ENCODE results near the gene IL17RD.
"Not testable (repeated sequence)": the region's sequence is repeated elsewhere in the genome, so short reads cannot be mapped to it uniquely, and the experiment has no call there.

IL17RD gene

DNA sequence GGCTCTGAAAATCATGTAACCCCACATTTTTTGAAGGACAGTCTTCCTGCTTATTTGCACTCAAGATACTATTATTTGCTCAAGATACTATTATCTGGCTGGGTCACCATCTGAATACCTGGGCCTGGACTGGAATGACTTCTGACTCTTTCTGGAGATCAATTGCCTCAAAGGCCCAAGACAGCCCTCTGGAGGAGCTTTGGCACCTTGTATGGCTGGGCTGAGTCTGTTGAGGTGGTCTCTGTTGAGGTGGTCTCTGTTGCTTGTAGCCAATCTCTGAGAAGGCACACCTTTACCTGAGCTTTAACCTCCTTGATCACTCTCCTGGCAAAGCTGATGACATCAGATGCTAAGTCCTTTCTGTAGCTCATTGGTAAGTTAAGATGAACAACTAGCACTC is 71.7 kb downstream of the IL17RD start:
- DNase-seq (ENCODE audit: low read depth in 2 of 2): no peak

- DNase-seq (ENCODE audit: low read depth in 2 of 2): no peak
Observed at GRCh38 chr3:57091521-57092273, 73.5 kb downstream of the IL17RD start.

DNA sequence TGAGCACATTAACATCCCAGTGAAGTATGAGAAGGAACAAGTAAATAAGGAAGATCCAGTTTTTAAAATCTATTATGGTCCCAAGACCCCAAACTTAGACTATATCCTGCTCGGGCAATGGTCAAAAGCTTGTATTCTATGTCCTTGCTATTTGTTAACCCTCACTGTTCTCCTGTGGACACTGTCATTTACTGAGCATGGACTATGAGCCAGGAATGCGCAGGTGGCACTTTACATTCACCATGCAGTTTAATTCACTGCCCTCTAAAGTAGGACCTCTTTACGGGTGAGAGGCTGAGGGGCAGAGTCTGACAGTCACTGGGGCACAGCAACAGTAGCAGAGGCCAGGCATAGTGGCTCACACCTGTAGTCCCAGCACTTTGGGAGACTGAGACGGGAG is 76.1 kb downstream of the IL17RD start:
- DNase-seq (ENCODE audit: low read depth in 2 of 2): no peak

DNA sequence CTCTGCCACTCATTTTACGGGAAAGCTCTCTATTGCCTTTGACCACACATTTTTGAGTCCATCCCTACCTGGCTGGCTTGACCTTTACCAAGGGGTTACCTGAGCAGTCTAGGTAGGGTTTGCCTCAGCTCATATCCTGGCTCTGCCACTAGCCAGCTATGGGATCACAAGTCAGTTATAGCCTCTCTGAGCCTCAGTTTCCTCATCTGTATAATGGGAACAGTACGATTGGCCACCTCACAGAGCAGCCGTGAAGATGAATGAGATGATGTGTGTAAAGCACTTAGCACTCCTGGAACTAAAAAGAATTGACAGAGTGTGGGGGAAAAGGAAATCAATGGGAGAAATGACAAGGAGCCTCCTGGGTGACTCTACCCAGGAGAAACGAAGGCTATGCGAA is 76.7 kb downstream of the IL17RD start:
- no peak for DNase-seq (ENCODE audit: low read depth in 2 of 2)

DNA sequence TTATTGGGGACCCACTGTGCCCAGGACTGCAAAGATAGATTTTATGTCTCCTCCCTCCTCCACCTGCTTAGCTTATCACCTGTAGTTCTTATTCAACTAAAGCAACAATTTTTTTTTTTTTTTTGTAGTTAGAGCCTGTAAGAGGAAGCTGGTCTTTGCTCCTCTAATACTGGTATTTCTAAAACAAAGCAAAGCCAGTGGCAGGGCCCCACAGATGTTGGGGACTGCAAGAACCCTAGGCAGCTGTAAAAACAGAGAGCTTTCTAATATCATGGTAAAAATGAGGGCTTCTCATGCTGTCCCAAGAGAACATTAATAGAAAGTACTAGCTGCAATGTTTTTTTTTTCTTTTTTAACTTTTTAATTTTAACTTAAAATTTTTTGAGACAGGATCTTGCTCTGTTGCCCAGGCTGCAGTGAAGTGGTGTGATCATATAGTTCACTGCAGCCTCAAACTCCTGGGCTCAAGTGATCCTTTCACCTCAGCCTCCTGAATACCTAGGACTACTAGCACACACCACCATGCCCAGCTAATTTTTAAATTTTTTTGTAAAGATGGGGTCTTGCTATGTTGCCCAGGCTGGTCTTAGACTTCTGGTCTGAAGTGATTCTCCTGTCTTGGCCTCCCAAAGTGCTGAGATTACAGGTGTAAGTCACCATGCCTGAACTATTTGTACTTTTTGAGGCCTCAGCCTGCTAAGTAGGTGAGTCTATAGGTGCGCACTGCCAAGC is 77.6 kb downstream of the IL17RD start:
- no peak for DNase-seq (ENCODE audit: low read depth in 2 of 2)

- no peak for DNase-seq (ENCODE audit: low read depth in 2 of 2)
Observed at GRCh38 chr3:57086201-57086600, 79.0 kb downstream of the IL17RD start.

DNA sequence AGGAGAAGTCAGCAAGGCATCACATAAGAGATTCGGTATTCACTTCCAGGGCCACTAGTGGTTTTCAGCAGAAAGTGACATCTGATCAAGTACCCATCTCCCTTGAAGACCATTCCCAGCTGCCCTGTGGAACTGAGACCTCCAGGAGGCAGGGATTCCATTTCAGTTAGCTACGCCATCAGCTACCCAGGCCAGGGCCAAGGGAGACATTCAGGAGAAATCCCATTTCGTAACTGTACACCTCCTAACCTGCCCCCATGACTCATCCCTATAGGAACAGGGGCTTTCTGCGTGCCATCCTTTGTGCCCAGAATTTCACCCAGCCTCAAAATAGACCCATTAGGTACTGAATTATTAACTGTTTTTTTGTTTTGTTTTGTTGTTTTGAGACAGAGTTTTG is 79.9 kb downstream of the IL17RD start:
- no peak for DNase-seq (ENCODE audit: low read depth in 2 of 2)

DNA sequence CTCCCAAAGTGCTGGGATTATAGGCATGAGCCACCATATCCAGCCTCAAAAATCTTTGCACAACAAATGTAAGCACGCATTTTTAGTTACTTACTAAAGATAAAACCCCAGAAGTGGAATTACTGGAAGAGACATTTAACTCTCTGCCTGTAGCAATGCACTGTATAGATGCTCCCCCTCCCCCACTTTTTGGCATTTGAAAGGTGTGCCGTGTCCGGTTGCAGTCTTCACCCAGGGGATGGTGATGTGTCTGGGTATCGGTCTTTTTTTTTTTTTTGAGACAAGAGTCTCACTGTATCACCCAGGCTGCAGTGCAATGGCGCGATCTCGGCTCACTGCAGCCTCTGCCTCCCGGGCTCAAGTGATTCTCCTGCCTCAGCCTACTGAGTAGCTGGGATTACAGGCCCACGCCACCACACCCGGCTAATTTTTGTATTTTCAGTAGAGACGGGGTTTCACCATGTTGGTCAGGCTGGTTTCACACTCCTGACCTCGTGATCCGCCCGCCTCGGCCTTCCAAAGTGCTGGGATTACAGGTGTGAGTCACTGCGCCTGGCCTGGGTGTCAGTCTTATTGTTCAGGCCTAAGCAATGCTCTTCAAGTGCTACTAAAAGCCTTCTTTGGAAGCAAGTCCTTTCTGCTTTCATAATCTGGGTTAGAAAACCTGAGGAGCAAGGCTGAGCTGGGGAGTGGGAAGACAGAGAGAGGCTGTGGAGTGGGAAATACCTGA is 81.7 kb downstream of the IL17RD start:
- DNase-seq (ENCODE audit: low read depth in 2 of 2): not testable (repeated sequence)

- no peak for DNase-seq (ENCODE audit: low read depth in 2 of 2)
Observed at GRCh38 chr3:57082481-57082880, 82.7 kb downstream of the IL17RD start.

GRCh38 chr3:57081173-57081572 is 84.0 kb downstream of the IL17RD start:
- no peak for DNase-seq (ENCODE audit: low read depth in 2 of 2)

GRCh38 chr3:57080171-57080570 is 85.0 kb downstream of the IL17RD start:
- no peak for DNase-seq (ENCODE audit: low read depth in 2 of 2)

DNA sequence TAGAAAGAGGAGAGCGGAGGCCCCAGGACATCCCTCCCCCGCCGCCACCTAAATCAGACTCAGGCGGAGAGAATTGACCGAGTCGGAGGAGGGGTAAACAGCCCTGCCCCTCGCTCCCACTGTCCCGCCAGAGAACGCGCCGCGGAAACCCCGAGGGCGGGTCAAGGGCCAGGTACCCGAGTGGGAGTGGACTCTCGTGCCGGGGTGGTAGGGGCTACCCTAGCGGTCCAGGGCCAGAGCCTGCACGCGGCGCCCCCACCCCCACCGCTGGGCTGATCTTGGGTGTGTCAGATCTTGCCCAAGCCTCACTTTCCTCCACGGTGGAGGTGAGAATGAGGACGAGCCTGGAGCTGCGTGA is 85.7 kb downstream of the IL17RD start:
- no peak for DNase-seq (ENCODE audit: low read depth in 2 of 2)

DNA sequence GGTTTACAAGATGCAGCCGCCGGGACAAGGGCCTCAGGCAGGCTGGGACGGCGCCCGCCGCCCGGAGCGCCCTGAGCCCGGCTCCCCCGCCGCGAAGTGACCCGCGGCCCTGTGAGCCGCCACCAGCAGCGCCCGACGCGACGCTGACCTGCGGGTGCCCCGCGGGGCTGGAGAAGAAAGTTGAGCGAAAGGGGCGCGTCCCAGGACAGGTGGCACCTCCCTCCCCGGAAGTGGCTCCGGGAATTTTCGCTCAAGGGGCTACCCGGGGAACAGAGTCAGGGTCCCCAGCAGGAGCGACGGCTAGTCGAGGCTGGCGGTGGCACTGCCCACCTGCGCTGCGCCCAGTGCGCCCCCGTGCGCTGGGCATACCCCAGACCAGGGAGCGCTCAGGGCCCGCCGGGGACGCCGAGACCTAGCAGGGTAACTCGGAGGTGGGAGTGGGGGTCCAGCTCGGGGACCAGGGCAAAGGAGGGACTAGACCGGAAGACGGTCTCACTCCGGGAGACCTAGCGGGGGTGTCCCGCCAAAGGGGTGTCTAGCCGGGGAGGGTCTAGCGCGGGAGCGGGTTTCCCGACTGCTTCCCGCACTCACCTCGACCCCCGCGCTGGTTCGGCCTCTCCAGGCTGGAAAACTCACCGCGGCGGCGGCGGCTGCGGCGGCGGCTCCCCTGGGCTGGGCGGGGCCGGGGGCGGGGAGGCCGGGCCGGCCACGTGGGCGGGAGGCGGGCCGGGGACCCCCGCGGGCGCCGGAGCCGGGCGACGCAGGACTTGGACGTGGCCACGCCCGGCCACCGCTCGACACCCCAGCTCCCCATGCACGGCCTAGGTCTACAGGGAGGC is 86.3 kb downstream of the IL17RD start:
- DNase-seq (ENCODE audit: low read depth in 2 of 2): peak in 1 of 2 donors; percentile 6

GRCh38 chr3:57078344-57078634 is 86.9 kb downstream of the IL17RD start:
- DNase-seq (ENCODE audit: low read depth in 2 of 2): peak in 1 of 2 donors; percentile 2

- no peak for DNase-seq (ENCODE audit: low read depth in 2 of 2)
Observed at GRCh38 chr3:57077630-57078343, 87.4 kb downstream of the IL17RD start.

DNA sequence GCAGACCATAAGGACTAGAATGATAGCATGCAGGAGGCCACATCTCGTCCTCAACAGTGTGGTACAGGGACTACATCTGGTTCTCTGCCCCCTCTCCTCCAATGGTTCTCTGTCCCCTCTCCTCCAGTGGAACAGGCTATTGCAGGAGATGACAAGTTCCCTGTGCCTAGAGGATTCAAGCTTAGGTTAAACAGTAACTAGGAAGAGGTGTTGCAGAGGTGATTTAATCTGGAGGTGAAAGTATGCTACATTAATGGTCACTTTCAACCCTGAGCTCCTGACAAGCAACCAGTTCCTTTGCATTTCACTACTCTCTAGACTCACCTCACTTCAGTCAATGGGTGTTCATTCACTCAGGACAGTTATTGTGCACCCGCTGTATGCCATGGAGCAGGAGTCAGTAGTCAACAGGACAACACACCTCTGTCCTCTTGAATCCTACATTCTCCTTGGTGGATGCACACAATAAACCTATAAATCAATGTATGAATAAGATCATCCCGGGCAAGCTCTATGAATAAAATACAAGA is 88.7 kb downstream of the IL17RD start:
- DNase-seq (ENCODE audit: low read depth in 2 of 2): no peak

GRCh38 chr3:57074135-57074534 is 91.0 kb downstream of the IL17RD start:
- no peak for DNase-seq (ENCODE audit: low read depth in 2 of 2)

DNA sequence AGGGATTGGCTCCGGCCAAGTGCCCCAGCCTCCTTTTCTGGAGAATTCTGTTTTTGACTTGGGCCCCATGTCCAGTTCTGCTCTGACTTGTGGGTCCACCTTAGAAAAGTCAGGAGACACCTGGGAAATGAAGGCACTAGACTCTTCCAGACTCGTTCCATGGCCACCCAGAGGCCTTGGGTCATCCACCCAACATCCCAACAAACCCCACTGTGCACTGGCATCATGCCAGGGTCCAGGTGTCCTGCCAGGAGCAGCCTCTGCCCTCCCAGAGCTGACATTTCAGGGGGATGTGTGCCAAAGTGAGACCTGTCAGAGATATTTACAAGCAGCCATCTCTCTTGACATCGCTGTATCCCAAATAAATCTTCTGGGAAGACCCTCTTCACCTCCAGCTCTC is 91.5 kb downstream of the IL17RD start:
- no peak for DNase-seq (ENCODE audit: low read depth in 2 of 2)

- DNase-seq (ENCODE audit: low read depth in 2 of 2): no peak
Observed at GRCh38 chr3:57069503-57069902, 95.7 kb downstream of the IL17RD start.

DNA sequence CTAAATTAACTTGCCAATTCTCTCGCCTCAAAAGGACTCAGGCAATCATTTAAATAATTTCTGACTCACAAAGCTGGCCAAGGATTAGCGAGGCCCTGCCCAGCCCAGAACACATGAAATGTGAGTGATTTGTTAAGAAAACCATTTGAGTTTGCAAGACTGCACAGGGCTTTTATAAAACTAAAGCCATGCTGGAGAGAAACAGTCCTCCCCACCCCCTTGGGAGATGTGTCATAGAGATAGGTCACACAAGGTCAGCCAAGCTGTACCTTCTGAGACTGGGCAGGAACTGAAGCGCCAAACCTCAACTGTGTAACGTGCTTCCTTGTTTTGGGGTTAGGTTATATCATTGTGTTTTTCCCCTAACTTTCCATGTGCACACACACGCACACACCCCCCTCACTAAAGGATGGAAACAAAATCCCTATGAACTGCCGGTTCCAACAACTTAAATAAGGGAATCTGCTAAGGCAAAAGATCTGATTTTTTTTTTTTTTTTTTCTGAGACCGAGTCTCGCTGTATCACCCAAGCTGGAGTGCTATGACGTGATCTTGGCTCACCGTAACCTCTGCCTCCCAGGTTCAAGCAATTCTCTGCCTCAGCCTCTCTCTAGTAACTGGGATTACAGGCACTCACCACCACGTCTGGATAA is 96.6 kb downstream of the IL17RD start:
- DNase-seq (ENCODE audit: low read depth in 2 of 2): no peak

GRCh38 chr3:57066471-57066870 is 98.7 kb downstream of the IL17RD start:
- no peak for DNase-seq (ENCODE audit: low read depth in 2 of 2)
